GM12865 (cell line): ENCODE results near the gene PLA2G4A.

Experiments
- DNase-seq: peaks from one replicate; pipeline ENCODE4 v3.0.0; 2010; ENCODE audit warnings: low read depth
- H3K4me3 ChIP-seq: 2 replicates; pipeline ENCODE4 v1.5.1; 2011; ENCODE audit warnings: mild to moderate bottlenecking, low read depth, low read length, control low read depth
- TF ChIP-seq, protein P1 (sequence below): IDR thresholded peaks from 2 replicates; pipeline ENCODE4 v1.5.1; 2011; ENCODE audit warnings: low read length, control low read depth, low read depth, inconsistent platforms; ENCODE audit not compliant: insufficient read depth; ENCODE audit errors: missing control alignments

PLA2G4A gene

DNA sequence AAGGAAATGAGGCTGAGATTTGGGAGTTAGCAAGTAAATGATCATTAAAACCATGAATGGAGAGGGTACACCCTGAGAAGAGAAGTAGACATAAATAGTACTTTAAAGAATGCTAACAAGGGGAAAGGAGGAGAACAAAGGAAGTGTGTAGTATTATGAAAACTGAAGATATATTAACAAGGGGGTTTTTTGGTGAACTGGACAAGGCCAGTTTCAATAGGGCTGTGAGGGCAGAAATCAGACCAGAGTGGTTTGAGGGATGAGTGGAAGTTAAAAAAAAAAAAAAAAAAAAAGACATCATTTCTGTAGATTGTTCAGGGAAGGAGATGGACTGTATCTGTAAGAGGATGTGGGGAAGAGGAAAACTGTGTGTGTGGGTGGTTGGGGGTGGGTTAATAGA lies 137.1 kb downstream of the PLA2G4A start:
- no peak for DNase-seq
- no peak overlapping the region for H3K4me3 ChIP-seq
- TF ChIP-seq, protein P1, sequence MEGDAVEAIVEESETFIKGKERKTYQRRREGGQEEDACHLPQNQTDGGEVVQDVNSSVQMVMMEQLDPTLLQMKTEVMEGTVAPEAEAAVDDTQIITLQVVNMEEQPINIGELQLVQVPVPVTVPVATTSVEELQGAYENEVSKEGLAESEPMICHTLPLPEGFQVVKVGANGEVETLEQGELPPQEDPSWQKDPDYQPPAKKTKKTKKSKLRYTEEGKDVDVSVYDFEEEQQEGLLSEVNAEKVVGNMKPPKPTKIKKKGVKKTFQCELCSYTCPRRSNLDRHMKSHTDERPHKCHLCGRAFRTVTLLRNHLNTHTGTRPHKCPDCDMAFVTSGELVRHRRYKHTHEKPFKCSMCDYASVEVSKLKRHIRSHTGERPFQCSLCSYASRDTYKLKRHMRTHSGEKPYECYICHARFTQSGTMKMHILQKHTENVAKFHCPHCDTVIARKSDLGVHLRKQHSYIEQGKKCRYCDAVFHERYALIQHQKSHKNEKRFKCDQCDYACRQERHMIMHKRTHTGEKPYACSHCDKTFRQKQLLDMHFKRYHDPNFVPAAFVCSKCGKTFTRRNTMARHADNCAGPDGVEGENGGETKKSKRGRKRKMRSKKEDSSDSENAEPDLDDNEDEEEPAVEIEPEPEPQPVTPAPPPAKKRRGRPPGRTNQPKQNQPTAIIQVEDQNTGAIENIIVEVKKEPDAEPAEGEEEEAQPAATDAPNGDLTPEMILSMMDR = no peak

DNA sequence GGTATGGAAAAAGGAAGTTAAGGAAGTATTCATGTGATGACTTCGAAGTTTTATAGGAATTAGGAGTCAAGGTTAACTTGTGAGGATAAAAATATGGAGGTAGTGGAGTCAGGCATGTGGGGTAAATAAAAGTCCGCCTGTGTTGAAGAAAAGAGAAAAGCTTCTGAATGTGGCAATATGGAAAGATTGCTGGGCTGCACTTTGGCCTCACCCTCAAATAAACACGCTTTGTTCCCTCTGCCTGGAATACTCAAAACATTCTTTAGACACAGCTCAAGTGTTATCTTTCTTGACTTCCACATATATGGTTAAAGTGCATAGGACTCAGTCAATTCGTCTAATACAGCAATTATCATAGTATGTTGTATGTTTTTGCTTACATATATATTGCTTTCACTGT lies 137.7 kb downstream of the PLA2G4A start:
- H3K4me3 ChIP-seq = no peak overlapping the region
- DNase-seq = no peak
- TF ChIP-seq, protein P1 = no peak

DNA sequence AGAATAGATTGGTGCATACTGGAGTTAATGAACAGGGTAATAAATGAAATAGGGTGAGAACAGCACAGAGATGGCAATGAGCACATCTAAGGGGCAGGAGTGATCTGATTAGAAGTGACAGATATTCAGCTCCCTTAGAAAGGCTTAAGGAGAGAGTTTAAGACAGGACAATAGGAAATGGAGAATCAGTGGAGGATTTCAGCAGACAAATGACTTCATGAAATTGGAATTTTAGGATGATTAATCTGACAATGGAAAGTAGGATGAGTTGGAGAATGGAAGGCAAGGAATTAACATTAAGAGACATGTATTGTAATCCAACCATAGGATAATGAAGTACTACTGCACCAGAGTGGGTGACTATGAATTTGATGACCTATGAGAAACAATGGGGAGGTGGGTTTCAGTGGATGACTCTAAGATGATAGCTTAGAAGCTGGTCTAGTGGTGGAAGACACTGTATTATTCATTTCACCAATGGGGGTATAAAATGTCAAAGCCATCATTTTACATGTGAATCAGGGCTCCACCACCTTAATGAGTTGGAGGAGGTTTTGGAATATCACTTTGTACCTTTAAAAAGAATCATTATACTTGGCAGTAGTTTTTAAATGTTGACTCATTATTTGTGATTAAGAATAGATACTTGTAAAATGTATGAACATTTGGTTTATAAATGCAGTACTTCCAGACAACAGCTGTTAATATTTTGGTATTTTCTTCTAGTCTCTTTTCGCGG lies 139.1 kb downstream of the PLA2G4A start:
- no peak overlapping the region for H3K4me3 ChIP-seq
- TF ChIP-seq, protein P1 = no peak
- DNase-seq = no peak

DNA sequence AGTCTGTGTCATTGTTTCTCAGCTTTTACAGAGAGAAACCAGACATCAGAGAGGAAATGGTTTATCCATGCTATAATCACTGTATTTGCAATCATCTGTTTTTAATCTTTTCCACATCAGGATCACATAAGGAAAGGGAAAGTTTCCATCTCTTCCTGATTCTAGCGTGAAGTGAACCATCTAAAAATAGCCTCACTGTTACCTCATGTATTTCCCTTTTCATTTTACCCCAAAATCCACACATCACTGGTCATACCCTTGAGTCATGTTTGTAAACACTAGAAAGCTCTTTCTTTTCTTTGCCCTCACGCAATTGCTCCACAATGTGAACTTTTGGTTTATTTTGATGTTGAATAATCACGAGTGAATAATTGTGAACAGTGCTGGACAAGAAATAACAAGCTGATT lies 146.0 kb downstream of the PLA2G4A start:
- no peak for DNase-seq
- no peak overlapping the region for H3K4me3 ChIP-seq
- TF ChIP-seq, protein P1 = no peak

DNA sequence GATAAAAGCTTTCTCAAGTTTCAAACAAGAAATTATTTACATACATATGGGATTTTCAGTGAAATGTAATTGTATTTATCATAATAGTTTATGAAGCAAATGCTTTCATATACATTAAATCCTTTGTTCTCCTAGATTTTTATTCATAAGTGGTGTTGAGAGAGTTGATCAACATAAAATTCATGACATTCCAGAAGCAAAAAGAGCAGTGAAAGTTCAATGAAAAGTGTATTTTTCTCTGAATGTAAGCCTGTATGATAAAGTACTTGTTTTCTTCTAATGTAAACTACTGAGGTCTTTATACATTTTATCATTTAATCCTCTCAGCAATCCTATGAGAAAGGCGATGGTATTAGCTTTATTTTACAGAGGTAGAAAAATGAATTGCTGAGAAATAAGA lies 146.5 kb downstream of the PLA2G4A start:
- no peak overlapping the region for H3K4me3 ChIP-seq
- TF ChIP-seq, protein P1 = no peak
- no peak for DNase-seq

DNA sequence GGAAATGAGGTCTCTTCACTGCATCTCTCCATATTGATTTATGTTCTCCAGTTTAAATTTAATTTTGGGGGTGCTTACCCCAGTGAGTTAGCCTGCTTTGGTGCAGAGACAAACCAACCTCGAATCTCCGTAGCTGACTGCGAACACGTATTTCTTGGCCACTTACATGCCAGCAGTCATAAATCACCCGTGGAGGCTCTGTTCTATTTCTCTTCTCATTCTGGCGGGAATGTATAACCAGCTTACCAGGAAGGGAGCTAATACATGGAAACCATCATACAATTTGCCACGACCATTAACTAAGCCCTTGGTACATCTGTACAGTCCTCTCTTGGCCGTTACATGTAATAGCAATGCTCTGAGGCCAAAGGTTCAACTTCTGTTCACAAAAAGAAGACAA lies 148.0 kb downstream of the PLA2G4A start:
- TF ChIP-seq, protein P1 = no peak

More for the DNA sequence above, 148.0 kb downstream of the PLA2G4A start:
- DNase-seq = no peak
- H3K4me3 ChIP-seq = no peak overlapping the region
